Natural killer cell (primary cell): Measurements from ENCODE around the gene IGSF3. TPM values are rescaled to one million over a fixed set of nuclear protein-coding genes. Genes with fewer than 3 reads are reported as not detected.
"Not testable (repeated sequence)": the region's sequence is repeated elsewhere in the genome, so short reads cannot be mapped to it uniquely, and the experiment has no call there.

Source experiments
- ATAC-seq, 3 donors: fragments of 150-1000 bp in 2 of 3; fragments of 200-7000 bp in 1 of 3; cut with Tn5 transposase; 1 replicate in 1 of 3; 2 replicates in 2 of 3; pipeline ENCODE4 v1.10.0; 2021; ENCODE audit warnings: mild to moderate bottlenecking in 2 of 3, moderate library complexity in 2 of 3
- DNase-seq, 2 donors: peaks; one replicate each; pipeline versions ENCODE4 v3.0.0 to v3.0.0-alpha.2; 2013 to 2021; ENCODE audit warnings: mixed read lengths in 1 of 2
- H3K27ac ChIP-seq: one replicate; pipeline ENCODE4 v1.5.1; 2013; ENCODE audit warnings: mild to moderate bottlenecking, low read length
- H3K27me3 ChIP-seq: one replicate; pipeline ENCODE4 v1.6.1; 2013; ENCODE audit warnings: low read length; ENCODE audit not compliant: control insufficient read depth, insufficient read depth
- H3K36me3 ChIP-seq: one replicate; pipeline ENCODE4 v1.6.1; 2013; ENCODE audit warnings: low read length; ENCODE audit not compliant: control insufficient read depth, insufficient read depth
- H3K4me1 ChIP-seq: one replicate; pipeline ENCODE4 v1.6.1; 2013; ENCODE audit warnings: low read length; ENCODE audit not compliant: control insufficient read depth, insufficient read depth
- H3K4me3 ChIP-seq: one replicate; pipeline ENCODE4 v1.5.1; 2013; ENCODE audit warnings: low read length
- H3K9me3 ChIP-seq: one replicate; pipeline ENCODE4 v1.6.1; 2013; ENCODE audit warnings: low read length; ENCODE audit not compliant: control insufficient read depth, insufficient read depth
- H3K27ac Mint-ChIP-seq, 2 donors: one replicate each; pipeline ENCODE4 v1.8.0; 2022; ENCODE audit warnings: mild to moderate bottlenecking in 2 of 2, mixed read lengths in 2 of 2, moderate library complexity in 1 of 2
- H3K27me3 Mint-ChIP-seq, 2 donors: one replicate each; pipeline ENCODE4 v1.8.0; 2022; ENCODE audit warnings: low read depth in 2 of 2, mixed read lengths in 2 of 2
- H3K36me3 Mint-ChIP-seq: one replicate; pipeline ENCODE4 v1.8.0; 2022; ENCODE audit warnings: mixed read lengths
- H3K4me1 Mint-ChIP-seq, 2 donors: one replicate each; pipeline ENCODE4 v1.8.0; 2022; ENCODE audit warnings: mixed read lengths in 2 of 2
- H3K4me3 Mint-ChIP-seq: one replicate; pipeline ENCODE4 v1.8.0; 2022; ENCODE audit warnings: mild to moderate bottlenecking, moderate library complexity, mixed read lengths
- H3K9me3 Mint-ChIP-seq, 2 donors: one replicate each; pipeline ENCODE4 v1.8.0; 2022; ENCODE audit warnings: mixed read lengths in 2 of 2
- WGBS: methylation state at CpG from one replicate; pipeline ENCODE4 v1.1.7; 2013; ENCODE audit warnings: missing lambda C conversion rate; ENCODE audit not compliant: insufficient coverage; 5-methylcytosine and 5-hydroxymethylcytosine counted together
- intact Hi-C: fragments of 100-400 bp; cut with micrococcal nuclease; formaldehyde crosslinking; loops from one replicate; pipeline ENCODE4 v1.14.2; 2022
- total RNA-seq, 4 donors: library from RNA; stranded (reverse); fragments of 120-200 nt in 1 of 4; gene quantifications; one replicate each; pipeline versions ENCODE4 v1.2.3 to v1.2.4, GENCODE V29; 2013 to 2022
- TF ChIP-seq, protein P1 (sequence below): fragments of 200-600 bp; IDR thresholded peaks from one replicate; pipeline ENCODE4 v1.8.0; 2022; ENCODE audit warnings: antibody characterized with exemption

IGSF3 gene
- total RNA-seq, 3 donors from 2014 or later (not counting 1 experiment from before 2014, with no cell fraction given), result 0.05 to 0.14 TPM; not detected in 1

- Mint-ChIP-seq H3K27me3 (no peaks in the 10 kb centered on the region), H3K36me3 (peaks cover 8% of the 10 kb centered on the region), H3K4me1 (peaks cover 81 to 89% of the 10 kb centered on the region in 2 donors), H3K4me3 (peak overlapping the region; percentile 14), H3K27ac (peak overlapping the region; percentile 3 to 72), H3K9me3 (peaks cover 4% of the 10 kb centered on the region in 2 donors)
- intact Hi-C loops, result no loop called here
- Histone ChIP-seq H3K36me3 (no peaks in the 10 kb centered on the region), H3K4me1 (peaks cover 14% of the 10 kb centered on the region), H3K4me3 (no peak overlapping the region), H3K27me3 (no peaks in the 10 kb centered on the region), H3K9me3 (peaks cover 10% of the 10 kb centered on the region), H3K27ac (no peak overlapping the region)
- WGBS, result 79% methylated on average over 1 of the region's 1 CpG
- DNase-seq, result no peak
- TF ChIP-seq, protein P1, sequence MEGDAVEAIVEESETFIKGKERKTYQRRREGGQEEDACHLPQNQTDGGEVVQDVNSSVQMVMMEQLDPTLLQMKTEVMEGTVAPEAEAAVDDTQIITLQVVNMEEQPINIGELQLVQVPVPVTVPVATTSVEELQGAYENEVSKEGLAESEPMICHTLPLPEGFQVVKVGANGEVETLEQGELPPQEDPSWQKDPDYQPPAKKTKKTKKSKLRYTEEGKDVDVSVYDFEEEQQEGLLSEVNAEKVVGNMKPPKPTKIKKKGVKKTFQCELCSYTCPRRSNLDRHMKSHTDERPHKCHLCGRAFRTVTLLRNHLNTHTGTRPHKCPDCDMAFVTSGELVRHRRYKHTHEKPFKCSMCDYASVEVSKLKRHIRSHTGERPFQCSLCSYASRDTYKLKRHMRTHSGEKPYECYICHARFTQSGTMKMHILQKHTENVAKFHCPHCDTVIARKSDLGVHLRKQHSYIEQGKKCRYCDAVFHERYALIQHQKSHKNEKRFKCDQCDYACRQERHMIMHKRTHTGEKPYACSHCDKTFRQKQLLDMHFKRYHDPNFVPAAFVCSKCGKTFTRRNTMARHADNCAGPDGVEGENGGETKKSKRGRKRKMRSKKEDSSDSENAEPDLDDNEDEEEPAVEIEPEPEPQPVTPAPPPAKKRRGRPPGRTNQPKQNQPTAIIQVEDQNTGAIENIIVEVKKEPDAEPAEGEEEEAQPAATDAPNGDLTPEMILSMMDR, result no peak
- ATAC-seq, result no peak
These were observed 103.1 kb downstream of the IGSF3 start for GRCh38 chr1:116564426-116564825.

DNA sequence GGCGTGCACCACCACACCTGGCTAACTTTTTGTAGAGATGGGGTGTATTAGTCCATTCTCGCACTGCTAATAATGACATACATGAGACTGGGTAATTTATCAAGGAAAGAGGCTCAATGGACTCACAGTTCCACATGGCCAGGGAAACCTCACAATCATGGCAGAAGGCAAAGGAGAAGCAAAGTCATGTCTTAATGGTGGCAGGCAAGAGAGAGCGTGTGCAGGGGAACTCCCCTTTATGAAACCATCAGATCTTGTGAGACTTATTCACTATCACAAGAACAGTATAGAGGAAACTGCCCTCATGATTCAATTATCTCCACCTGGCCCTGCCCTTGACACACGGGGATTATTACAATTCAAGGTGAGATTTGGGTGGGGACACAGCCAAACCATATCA, 105.1 kb downstream of the IGSF3 start:
- H3K27me3 ChIP-seq, H3K4me3 Mint-ChIP-seq, H3K4me1 ChIP-seq, H3K36me3 Mint-ChIP-seq, H3K4me3 ChIP-seq, DNase-seq, H3K27ac ChIP-seq, intact Hi-C loops, H3K36me3 ChIP-seq, H3K9me3 Mint-ChIP-seq, H3K27me3 Mint-ChIP-seq: not testable (repeated sequence)
- peaks cover 78 to 84% of the 10 kb centered on the region in 2 donors for H3K4me1 Mint-ChIP-seq
- WGBS, result 88% methylated on average over 4 of the region's 4 CpGs
- H3K9me3 ChIP-seq, result peaks cover 10% of the 10 kb centered on the region
- ATAC-seq, result peak in 1 of 3 donors; percentile 46
- peak overlapping the region; percentile 3 to 6 for H3K27ac Mint-ChIP-seq

GRCh38 chr1:116561563-116561962, 106.0 kb downstream of the IGSF3 start:
- DNase-seq (no peak), ATAC-seq (no peak)
- peaks cover 4% of the 10 kb centered on the region in 2 donors for H3K9me3 Mint-ChIP-seq
- H3K4me3 ChIP-seq, result no peak overlapping the region
- peaks cover 10% of the 10 kb centered on the region for H3K9me3 ChIP-seq
- peaks cover 15% of the 10 kb centered on the region for H3K4me1 ChIP-seq
- TF ChIP-seq, protein P1, result no peak
- H3K27ac ChIP-seq, result no peak overlapping the region
- no peaks in the 10 kb centered on the region for H3K27me3 Mint-ChIP-seq
- intact Hi-C loops, result no loop called here
- H3K4me1 Mint-ChIP-seq, result peaks cover 82 to 87% of the 10 kb centered on the region in 2 donors
- peaks cover 8% of the 10 kb centered on the region for H3K36me3 Mint-ChIP-seq
- peak overlapping the region; percentile 2 to 39 for H3K27ac Mint-ChIP-seq
- H3K4me3 Mint-ChIP-seq, result no peak overlapping the region
- no peaks in the 10 kb centered on the region for H3K27me3 ChIP-seq
- H3K36me3 ChIP-seq, result no peaks in the 10 kb centered on the region

GRCh38 chr1:116560704-116561490, 106.6 kb downstream of the IGSF3 start:
- peak overlapping the region; percentile 2 to 76 for H3K27ac Mint-ChIP-seq
- ATAC-seq, result no peak
- Histone ChIP-seq H3K27me3 (no peaks in the 10 kb centered on the region), H3K4me1 (peaks cover 20% of the 10 kb centered on the region), H3K36me3 (no peaks in the 10 kb centered on the region), H3K4me3 (no peak overlapping the region), H3K9me3 (peaks cover 10% of the 10 kb centered on the region), H3K27ac (peak overlapping the region; percentile 6)
- H3K36me3 Mint-ChIP-seq, result peaks cover 8% of the 10 kb centered on the region
- H3K4me3 Mint-ChIP-seq, result no peak overlapping the region
- peaks cover 80 to 85% of the 10 kb centered on the region in 2 donors for H3K4me1 Mint-ChIP-seq
- intact Hi-C loops, result no loop called here
- no peaks in the 10 kb centered on the region for H3K27me3 Mint-ChIP-seq
- TF ChIP-seq, protein P1, result no peak
- WGBS, result 63% methylated on average over 4 of the region's 4 CpGs
- H3K9me3 Mint-ChIP-seq, result peaks cover 4% of the 10 kb centered on the region in 2 donors
- no peak for DNase-seq
